Ovary (tissue), 9 donors: ENCODE results near the gene NPAS2. TPM values are rescaled to one million over a fixed set of nuclear protein-coding genes. Genes with fewer than 3 reads are reported as not detected.

Source experiments
- DNase-seq, 5 donors: peaks; one replicate each; pipeline ENCODE4 v3.0.0-alpha.2; 2019 to 2020
- H3K27ac ChIP-seq, 2 donors: fragments of 200-600 bp; one replicate each; pipeline versions ENCODE4 v1.5.1 to v1.8.0; 2019 to 2022
- H3K27me3 ChIP-seq: fragments of 200-600 bp; one replicate; pipeline ENCODE4 v1.8.0; 2022
- H3K36me3 ChIP-seq: fragments of 200-600 bp; sonication (generic); one replicate; pipeline ENCODE4 v1.5.1; 2019
- H3K4me1 ChIP-seq: one replicate; pipeline ENCODE4 v1.8.1; 2013; ENCODE audit warnings: mild to moderate bottlenecking, moderate library complexity; ENCODE audit not compliant: insufficient read depth
- H3K4me3 ChIP-seq: fragments of 200-600 bp; sonication (generic); one replicate; pipeline ENCODE4 v1.5.1; 2017
- H3K9me3 ChIP-seq, 2 donors: fragments of 200-600 bp in 1 of 2; sonication (generic) in 1 of 2; one replicate each; pipeline versions ENCODE4 v1.5.1 to v1.8.1; 2013 to 2019; ENCODE audit warnings: mild to moderate bottlenecking in 1 of 2, moderate library complexity in 1 of 2
- EP300 ChIP-seq: sonication (generic); formaldehyde crosslinking; IDR thresholded peaks from one replicate; pipeline ENCODE4 v1.6.1; 2017; ENCODE audit warnings: antibody characterized with exemption
- POLR2A ChIP-seq: fragments of 450-650 bp; IDR thresholded peaks from one replicate; pipeline ENCODE4 v1.6.1; 2017; ENCODE audit warnings: antibody characterized with exemption, mild to moderate bottlenecking, moderate library complexity
- WGBS, 3 donors: extraction: QIAGEN DNeasy Blood & Tissue Kit in 1 of 3; methylation state at CpG; one replicate each; pipeline versions ENCODE4 v1.1.5 to v1.1.7; 2013 to 2017; 5-methylcytosine and 5-hydroxymethylcytosine counted together
- intact Hi-C, 4 donors: fragments of 100-400 bp; cut with DNase I; formaldehyde crosslinking; loops; one replicate each; pipeline versions ENCODE4 v1.11.0 to v1.15.1; 2022 to 2023
- polyA plus RNA-seq, 2 donors: library from polyadenylated mRNA; stranded (reverse); fragments of 200-250 nt in 1 of 2; fragments of 350-450 nt in 1 of 2; fragmentation: Illumina TruSeq in 1 of 2; extraction: RNeasy Lipid Tissue Mini Kit (QIAGEN cat#74804) in 1 of 2; gene quantifications; one replicate each; pipeline ENCODE4 v1.2.3, GENCODE V29; 2013 to 2014
- total RNA-seq, 7 donors: library from RNA; depleted of rRNA in 2 of 7; stranded (reverse); fragments of >200 nt in 2 of 7; fragmentation: NEBNext Ultra II Directional in 3 of 7; extraction: Animal tissue kit (Norgen Biotek cat#: 25700) in 3 of 7; gene quantifications; one replicate each; pipeline versions ENCODE4 v1.1.0 to v1.2.4, GENCODE V29; 2016 to 2023
- TF ChIP-seq, protein P1 (sequence below), 3 donors: fragments of 450-650 bp in 2 of 3; fragments of 200-600 bp in 1 of 3; IDR thresholded peaks; one replicate each; pipeline versions ENCODE4 v1.5.1 to v1.8.0; 2016 to 2022; ENCODE audit warnings: antibody characterized with exemption in 3 of 3, mild to moderate bottlenecking in 1 of 3
- donor health status: DM: no; HTN: no; CAD: no; lungs with moderate emphysema.
- donor health status: DM: no; HTN: no; CAD: no.
- donor health status: Bipolar disorder and iron deficiency.
- donor health status: DM: yes; HTN: yes; CAD: no.
- donor health status: DM: no; HTN: no; CAD: no.
- donor health status: DM: yes; HTN: yes; CAD: no.

Gene NPAS2
- total and polyA plus RNA-seq, 9 donors, result 1.6 to 20.6 (median 7.3) TPM

DNA sequence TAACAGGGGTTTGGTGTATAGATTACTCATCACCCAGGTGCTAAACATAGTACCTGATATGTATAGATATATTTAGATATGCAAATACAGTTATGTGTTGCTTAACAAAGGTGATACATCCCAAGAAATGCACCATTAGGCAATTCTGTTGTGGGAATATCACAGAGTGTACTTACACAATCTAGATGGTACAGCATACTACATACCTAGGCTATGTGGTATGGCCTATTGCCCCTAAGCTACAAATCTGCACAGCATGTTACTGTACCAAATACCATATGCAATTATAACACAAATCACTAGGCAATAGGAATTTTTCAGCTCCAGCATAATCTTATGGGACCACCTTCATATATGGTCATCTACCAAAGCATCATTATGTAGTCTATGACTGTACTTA, 43.5 kb upstream of the NPAS2 start:
- no peaks in the 10 kb centered on the region for H3K27me3 ChIP-seq
- no peak overlapping the region for H3K4me3 ChIP-seq
- intact Hi-C loops, result no loop called here
- DNase-seq, result no peak
- no peak for TF ChIP-seq EP300
- H3K9me3 ChIP-seq, result no peaks in the 10 kb centered on the region
- H3K27ac ChIP-seq, result no peak overlapping the region
- no peaks in the 10 kb centered on the region for H3K4me1 ChIP-seq
- H3K36me3 ChIP-seq, result no peaks in the 10 kb centered on the region

- intact Hi-C loops, result no loop called here
- Histone ChIP-seq H3K4me1 (no peaks in the 10 kb centered on the region), H3K36me3 (no peaks in the 10 kb centered on the region), H3K4me3 (no peak overlapping the region), H3K9me3 (no peaks in the 10 kb centered on the region), H3K27ac (no peak overlapping the region), H3K27me3 (no peaks in the 10 kb centered on the region)
- TF ChIP-seq EP300 (no peak), POLR2A (no peak)
- TF ChIP-seq, protein P1, sequence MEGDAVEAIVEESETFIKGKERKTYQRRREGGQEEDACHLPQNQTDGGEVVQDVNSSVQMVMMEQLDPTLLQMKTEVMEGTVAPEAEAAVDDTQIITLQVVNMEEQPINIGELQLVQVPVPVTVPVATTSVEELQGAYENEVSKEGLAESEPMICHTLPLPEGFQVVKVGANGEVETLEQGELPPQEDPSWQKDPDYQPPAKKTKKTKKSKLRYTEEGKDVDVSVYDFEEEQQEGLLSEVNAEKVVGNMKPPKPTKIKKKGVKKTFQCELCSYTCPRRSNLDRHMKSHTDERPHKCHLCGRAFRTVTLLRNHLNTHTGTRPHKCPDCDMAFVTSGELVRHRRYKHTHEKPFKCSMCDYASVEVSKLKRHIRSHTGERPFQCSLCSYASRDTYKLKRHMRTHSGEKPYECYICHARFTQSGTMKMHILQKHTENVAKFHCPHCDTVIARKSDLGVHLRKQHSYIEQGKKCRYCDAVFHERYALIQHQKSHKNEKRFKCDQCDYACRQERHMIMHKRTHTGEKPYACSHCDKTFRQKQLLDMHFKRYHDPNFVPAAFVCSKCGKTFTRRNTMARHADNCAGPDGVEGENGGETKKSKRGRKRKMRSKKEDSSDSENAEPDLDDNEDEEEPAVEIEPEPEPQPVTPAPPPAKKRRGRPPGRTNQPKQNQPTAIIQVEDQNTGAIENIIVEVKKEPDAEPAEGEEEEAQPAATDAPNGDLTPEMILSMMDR (IDR thresholded peaks at IDR 0.05), result no peak
- DNase-seq, result no peak
- WGBS, 3 donors, result 77 to 80% (median 80%) methylated on average over 12 of the region's 12 CpGs
Measured at GRCh38 chr2:100778637-100779450, 41.1 kb upstream of the NPAS2 start.

DNA sequence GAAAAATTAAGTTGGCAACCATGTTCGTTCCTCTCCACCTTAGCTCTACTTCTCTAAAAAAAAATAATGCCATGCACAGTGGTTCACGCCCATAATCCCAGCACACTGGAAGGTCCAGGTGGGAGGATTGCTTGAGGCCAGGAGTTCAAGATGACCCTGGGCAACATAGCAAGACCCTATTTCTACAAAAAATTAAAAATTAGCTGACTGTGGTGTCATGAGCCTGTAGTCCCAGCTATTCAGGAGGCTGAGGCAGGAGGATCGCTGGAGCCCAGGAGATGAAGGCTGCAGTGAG, 40.1 kb upstream of the NPAS2 start:
- H3K27me3 ChIP-seq, result no peaks in the 10 kb centered on the region
- H3K4me3 ChIP-seq, result no peak overlapping the region
- no peak for DNase-seq
- intact Hi-C loops, result no loop called here
- H3K27ac ChIP-seq, result no peak overlapping the region
- WGBS, 3 donors, result 86 to 93% (median 91%) methylated on average over 3 of the region's 3 CpGs
- no peaks in the 10 kb centered on the region for H3K4me1 ChIP-seq
- H3K9me3 ChIP-seq, result no peaks in the 10 kb centered on the region
- TF ChIP-seq EP300 (no peak), POLR2A (no peak)
- TF ChIP-seq, protein P1 (IDR thresholded peaks at IDR 0.05), result no peak
- no peaks in the 10 kb centered on the region for H3K36me3 ChIP-seq

GRCh38 chr2:100780203-100781008, 39.5 kb upstream of the NPAS2 start:
- no peak for DNase-seq
- TF ChIP-seq, protein P1 (IDR thresholded peaks at IDR 0.05), result no peak
- no peak for TF ChIP-seq EP300
- TF ChIP-seq POLR2A, result no peak
- Histone ChIP-seq H3K27me3 (no peaks in the 10 kb centered on the region), H3K27ac (no peak overlapping the region), H3K36me3 (no peaks in the 10 kb centered on the region), H3K4me3 (no peak overlapping the region), H3K9me3 (no peaks in the 10 kb centered on the region), H3K4me1 (no peaks in the 10 kb centered on the region)
- intact Hi-C loops, result no loop called here
- WGBS, 3 donors, result 60 to 70% (median 69%) methylated on average over 8 of the region's 8 CpGs

- intact Hi-C loops, result no loop called here
- no peaks in the 10 kb centered on the region for H3K4me1 ChIP-seq
- no peak for DNase-seq
- no peaks in the 10 kb centered on the region for H3K36me3 ChIP-seq
- H3K4me3 ChIP-seq, result no peak overlapping the region
- 83 to 90% (median 86%) methylated on average over 1 of the region's 1 CpG for WGBS, 3 donors
- TF ChIP-seq EP300, result no peak
- TF ChIP-seq, protein P1 (IDR thresholded peaks at IDR 0.05), result no peak
- no peak for TF ChIP-seq POLR2A
- H3K27me3 ChIP-seq, result no peaks in the 10 kb centered on the region
- H3K27ac ChIP-seq, result no peak overlapping the region
- H3K9me3 ChIP-seq, result no peaks in the 10 kb centered on the region
Measured at GRCh38 chr2:100781009-100781325, 39.0 kb upstream of the NPAS2 start.
